IPS DF 6.9 (cell line): Measurements from ENCODE around the gene KCNIP1.

Experiments
- DNase-seq: peaks from one replicate; pipeline ENCODE4 v3.0.0-alpha.2; 2013; ENCODE audit warnings: low read depth, low spot score
- H3K27ac ChIP-seq: one replicate; pipeline ENCODE4 v1.5.1; 2013; ENCODE audit warnings: low read length, control low read depth
- H3K27me3 ChIP-seq: 2 replicates; pipeline ENCODE4 v1.6.1; 2013; ENCODE audit warnings: mild to moderate bottlenecking, low read length; ENCODE audit not compliant: control insufficient read depth, insufficient read depth
- H3K36me3 ChIP-seq: 2 replicates; pipeline ENCODE4 v1.6.1; 2013; ENCODE audit warnings: low read length; ENCODE audit not compliant: control insufficient read depth, insufficient read depth
- H3K4me1 ChIP-seq: 2 replicates; pipeline ENCODE4 v1.6.1; 2013; ENCODE audit warnings: low read length; ENCODE audit not compliant: control insufficient read depth, insufficient read depth
- H3K4me3 ChIP-seq: 2 replicates; pipeline ENCODE4 v1.5.1; 2013; ENCODE audit warnings: mild to moderate bottlenecking, low read length
- H3K9me3 ChIP-seq: 2 replicates; pipeline ENCODE4 v1.6.1; 2013; ENCODE audit warnings: low read length, inconsistent platforms; ENCODE audit not compliant: control insufficient read depth, insufficient read depth
- WGBS: extraction: QIAGEN DNeasy Blood & Tissue Kit; methylation state at CpG from one replicate; pipeline ENCODE4 v1.1.7; 2013; ENCODE audit warnings: mixed read lengths, missing lambda C conversion rate; ENCODE audit not compliant: insufficient read length, insufficient coverage; 5-methylcytosine and 5-hydroxymethylcytosine counted together

KCNIP1 gene

GRCh38 chr5:170503990-170504596 lies at the start of gene KCNIP1:
Gene KCNIP1, plus strand, starts transcription at chr5:170504020.
- H3K4me3 ChIP-seq, result peak within 1 kb of the TSS; percentile 34

GRCh38 chr5:170463426-170463825 lies 40.4 kb upstream of the KCNIP1 start:
- H3K4me3 ChIP-seq, result no peak overlapping the region
- no CpG with 5 or more reads among the region's 1 CpG for WGBS
- no peak overlapping the region for H3K27ac ChIP-seq
- no peaks in the 10 kb centered on the region for H3K27me3 ChIP-seq
- no peaks in the 10 kb centered on the region for H3K4me1 ChIP-seq
- DNase-seq, result no peak
- no peaks in the 10 kb centered on the region for H3K36me3 ChIP-seq
- H3K9me3 ChIP-seq, result no peaks in the 10 kb centered on the region

More at GRCh38 chr5:170503990-170504596, at the start of gene KCNIP1:
- no peaks in the 10 kb centered on the region for H3K36me3 ChIP-seq
- H3K27me3 ChIP-seq, result peaks cover 8% of the 10 kb centered on the region; the same call in 1 of the 2 replicates
- H3K9me3 ChIP-seq, result no peaks in the 10 kb centered on the region
- no peak within 1 kb of the TSS for H3K27ac ChIP-seq
- DNase-seq, result no peak
- peaks cover 3% of the 10 kb centered on the region for H3K4me1 ChIP-seq
- no CpG with 5 or more reads among the region's 65 CpGs for WGBS

GRCh38 chr5:170464280-170465127 lies 39.3 kb upstream of the KCNIP1 start:
- no peak overlapping the region for H3K4me3 ChIP-seq
- H3K36me3 ChIP-seq, result no peaks in the 10 kb centered on the region
- H3K9me3 ChIP-seq, result no peaks in the 10 kb centered on the region
- no peak overlapping the region for H3K27ac ChIP-seq
- no CpG with 5 or more reads among the region's 10 CpGs for WGBS
- H3K27me3 ChIP-seq, result no peaks in the 10 kb centered on the region
- no peak for DNase-seq
- no peaks in the 10 kb centered on the region for H3K4me1 ChIP-seq

- no peaks in the 10 kb centered on the region for H3K9me3 ChIP-seq
- no peaks in the 10 kb centered on the region for H3K36me3 ChIP-seq
- H3K27ac ChIP-seq, result no peak overlapping the region
- no CpG with 5 or more reads among the region's 3 CpGs for WGBS
- no peak overlapping the region for H3K4me3 ChIP-seq
- no peak for DNase-seq
- H3K4me1 ChIP-seq, result 0 out of 2 replicates have a peak, but pooled peaks cover 2% of the 10 kb centered on the region
- no peaks in the 10 kb centered on the region for H3K27me3 ChIP-seq
Observed at GRCh38 chr5:170466553-170466952, 37.3 kb upstream of the KCNIP1 start.

- Histone ChIP-seq H3K4me3 (no peak overlapping the region), H3K4me1 (peaks cover 2% of the 10 kb centered on the region; the same call in 1 of the 2 replicates), H3K27ac (no peak overlapping the region), H3K36me3 (no peaks in the 10 kb centered on the region), H3K9me3 (no peaks in the 10 kb centered on the region), H3K27me3 (no peaks in the 10 kb centered on the region)
- DNase-seq, result no peak
- no CpG with 5 or more reads among the region's 13 CpGs for WGBS
Observed at GRCh38 chr5:170466988-170467707, 36.7 kb upstream of the KCNIP1 start.

GRCh38 chr5:170468633-170469285 lies 35.1 kb upstream of the KCNIP1 start:
- H3K27ac ChIP-seq, result no peak overlapping the region
- no peaks in the 10 kb centered on the region for H3K9me3 ChIP-seq
- no peaks in the 10 kb centered on the region for H3K36me3 ChIP-seq
- no CpG with 5 or more reads among the region's 7 CpGs for WGBS
- no peaks in the 10 kb centered on the region for H3K27me3 ChIP-seq
- no peak for DNase-seq
- H3K4me3 ChIP-seq, result no peak overlapping the region
- peaks cover 4% of the 10 kb centered on the region for H3K4me1 ChIP-seq

GRCh38 chr5:170469414-170469813 lies 34.4 kb upstream of the KCNIP1 start:
- Histone ChIP-seq H3K4me3 (no peak overlapping the region), H3K36me3 (no peaks in the 10 kb centered on the region), H3K27ac (no peak overlapping the region), H3K4me1 (peaks cover 4% of the 10 kb centered on the region), H3K27me3 (no peaks in the 10 kb centered on the region), H3K9me3 (no peaks in the 10 kb centered on the region)
- WGBS, result 100% methylated on average over 1 of the region's 4 CpGs
- DNase-seq, result no peak

GRCh38 chr5:170470275-170470674 lies 33.5 kb upstream of the KCNIP1 start:
- no peaks in the 10 kb centered on the region for H3K9me3 ChIP-seq
- no peak for DNase-seq
- no peak overlapping the region for H3K27ac ChIP-seq
- H3K4me1 ChIP-seq, result peaks cover 4% of the 10 kb centered on the region
- H3K27me3 ChIP-seq, result no peaks in the 10 kb centered on the region
- WGBS, result no CpG with 5 or more reads among the region's 4 CpGs
- H3K4me3 ChIP-seq, result no peak overlapping the region
- no peaks in the 10 kb centered on the region for H3K36me3 ChIP-seq

GRCh38 chr5:170470808-170471404 lies 32.9 kb upstream of the KCNIP1 start:
- Histone ChIP-seq H3K27me3 (no peaks in the 10 kb centered on the region), H3K36me3 (no peaks in the 10 kb centered on the region), H3K4me1 (peaks cover 4% of the 10 kb centered on the region), H3K4me3 (no peak overlapping the region), H3K27ac (no peak overlapping the region), H3K9me3 (no peaks in the 10 kb centered on the region)
- no CpG with 5 or more reads among the region's 8 CpGs for WGBS
- DNase-seq, result no peak
